TTC549 (cell line): ENCODE measurements around the gene LRRTM3.

Experiments used
- FAIRE-seq: peaks from 2 replicates; lab custom pipeline; 2012; peaks lifted over from hg19 to GRCh38; lab: Jason Lieb, UNC

LRRTM3 gene

DNA sequence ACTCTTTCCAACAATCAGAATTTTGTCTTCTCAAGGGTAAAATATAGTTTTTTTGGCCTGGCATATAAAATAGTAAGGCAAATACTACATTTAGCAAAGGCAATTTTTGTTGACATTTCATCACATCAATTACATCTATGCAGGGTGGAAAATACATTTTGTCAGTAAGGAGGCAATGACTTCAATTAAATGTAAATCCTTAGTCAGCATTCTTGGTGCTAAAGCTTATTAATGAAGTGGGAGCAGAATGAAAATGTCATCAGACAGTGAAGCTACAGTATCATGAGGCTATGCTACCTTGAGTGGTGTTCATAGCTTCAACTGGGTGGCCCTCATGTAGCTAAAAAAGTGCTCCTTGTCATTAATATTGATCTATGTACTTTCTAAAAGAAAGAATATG is 8.9 kb downstream of the LRRTM3 start:
- FAIRE-seq = no peak

DNA sequence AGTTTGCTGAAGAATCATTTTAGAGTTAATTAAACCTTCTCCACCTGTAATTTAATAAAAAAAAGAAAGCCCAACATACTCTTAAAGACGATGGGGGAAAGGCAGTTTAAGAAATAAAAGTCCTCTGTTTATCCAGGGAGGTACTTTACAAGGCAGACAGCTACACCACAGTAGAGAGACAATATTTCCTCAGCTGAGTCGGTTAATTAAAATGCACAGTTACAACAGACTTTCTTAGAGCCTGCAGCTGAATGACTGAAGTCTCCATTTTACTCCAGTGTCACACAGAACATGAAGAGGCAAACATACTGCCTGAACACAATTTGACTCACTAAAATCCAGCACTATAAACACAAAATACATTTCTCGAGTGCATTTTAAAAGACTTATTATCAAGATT is 15.1 kb downstream of the LRRTM3 start:
- FAIRE-seq = no peak

DNA sequence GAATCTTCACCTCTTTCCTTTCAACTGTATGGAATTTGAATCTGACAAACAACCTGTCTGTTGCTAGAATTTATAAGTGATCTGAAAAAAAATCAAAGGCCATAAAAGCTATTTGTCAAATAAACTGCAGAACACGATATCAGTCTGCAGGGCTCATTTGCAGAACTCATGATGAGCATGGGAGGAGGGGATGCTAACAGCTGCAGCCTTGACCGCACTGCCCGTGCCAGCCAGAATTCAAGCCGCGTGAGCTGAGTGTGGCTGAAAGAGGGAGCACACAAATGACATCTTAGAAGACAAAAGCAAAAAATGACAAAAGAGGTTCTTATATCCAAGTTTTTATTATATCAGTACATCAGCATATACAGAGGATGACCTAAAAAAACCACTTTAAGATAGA is 15.7 kb downstream of the LRRTM3 start:
- no peak for FAIRE-seq

DNA sequence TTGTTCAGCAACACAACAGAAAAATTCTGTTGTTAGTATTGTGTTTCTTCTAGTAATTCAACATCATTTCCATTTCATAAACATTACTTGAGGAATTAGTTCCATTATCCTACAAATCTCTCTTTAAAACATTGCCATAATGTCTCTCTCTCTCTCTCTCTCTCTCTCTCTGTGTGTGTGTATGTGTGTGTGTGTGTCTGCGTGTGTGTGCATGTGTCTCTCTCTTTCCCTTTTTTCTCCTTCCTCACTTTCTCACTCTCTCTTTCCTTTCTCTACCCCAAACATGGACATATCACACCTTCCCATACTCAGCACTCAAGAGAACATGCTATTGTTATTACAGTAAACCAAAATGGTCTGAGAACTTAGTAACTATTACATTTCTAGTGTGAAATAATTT is 16.6 kb downstream of the LRRTM3 start:
- FAIRE-seq = no peak

DNA sequence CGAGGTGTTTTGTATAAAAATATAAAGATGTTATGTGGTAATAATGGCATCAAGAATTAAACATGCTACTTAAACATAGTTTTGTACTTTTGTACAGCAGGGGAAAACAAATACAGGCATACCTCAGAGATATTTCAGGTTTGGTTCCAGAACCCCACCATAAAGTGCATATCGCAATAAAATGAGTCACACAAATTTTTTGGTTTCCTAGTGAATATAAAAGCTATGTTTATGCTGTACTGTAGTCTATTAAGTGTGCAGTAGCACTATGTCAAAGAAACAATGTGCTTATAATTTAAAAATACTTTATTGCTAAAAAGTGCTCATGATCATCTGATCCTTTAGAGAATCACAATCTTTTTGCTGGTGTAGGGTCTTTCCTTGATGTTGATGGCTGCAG is 17.8 kb downstream of the LRRTM3 start:
- FAIRE-seq = no peak

DNA sequence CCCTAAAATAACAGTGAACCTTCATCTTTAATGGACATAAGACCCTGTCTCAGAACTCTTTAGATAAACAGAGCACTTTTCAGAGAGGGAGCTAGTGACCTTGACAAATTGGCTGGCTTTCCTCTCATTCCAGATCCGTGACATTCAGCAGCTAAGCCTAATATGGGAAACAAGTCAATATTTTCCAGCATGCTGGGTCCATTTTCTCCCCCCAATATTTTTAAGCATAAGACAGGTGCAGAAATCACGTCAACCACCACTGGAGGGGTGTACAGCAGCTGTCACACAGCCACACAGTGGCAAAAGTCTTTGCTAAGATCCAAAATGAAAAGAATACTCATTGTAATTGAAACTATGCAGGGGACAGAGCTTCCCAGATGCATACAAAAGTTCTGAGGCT is 26.1 kb downstream of the LRRTM3 start:
- no peak for FAIRE-seq

DNA sequence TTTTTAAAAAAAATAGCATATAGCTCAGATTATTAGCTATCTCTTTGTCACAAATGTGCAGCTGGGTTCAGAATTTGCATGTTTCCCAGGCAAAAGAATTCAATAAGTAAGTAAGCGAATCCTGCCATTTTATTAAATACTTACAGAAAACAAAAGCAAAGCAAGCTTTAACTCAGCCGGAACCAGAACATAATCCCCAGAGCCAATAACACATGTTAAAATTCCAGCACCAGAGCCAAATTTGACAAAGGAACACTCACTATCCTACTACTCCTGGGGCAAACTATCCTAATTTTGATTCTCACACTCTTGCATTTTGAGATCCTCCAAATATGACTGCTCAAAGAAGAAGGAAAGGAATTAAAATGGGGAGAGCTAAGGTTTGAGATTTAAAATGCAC is 32.6 kb downstream of the LRRTM3 start:
- no peak for FAIRE-seq

DNA sequence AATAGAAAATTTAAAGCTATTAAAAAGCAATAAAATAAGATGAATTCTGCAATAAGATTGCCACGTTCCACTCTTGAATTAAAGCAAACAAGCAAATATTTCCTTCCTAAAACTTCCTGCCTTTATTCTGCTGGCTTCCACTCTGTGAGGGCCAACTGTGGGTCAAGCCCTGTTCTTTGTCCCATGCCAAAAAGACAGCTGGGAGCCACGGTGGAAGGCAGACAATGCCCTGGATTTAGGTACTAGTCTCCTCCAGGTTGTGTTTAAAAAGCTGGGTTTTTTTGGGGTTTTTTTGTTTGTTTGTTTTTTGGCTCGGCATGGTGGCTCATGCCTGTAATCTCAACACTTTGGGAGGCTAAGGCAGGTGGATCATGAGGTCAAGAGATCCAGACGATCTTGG is 39.1 kb downstream of the LRRTM3 start:
- no peak for FAIRE-seq

DNA sequence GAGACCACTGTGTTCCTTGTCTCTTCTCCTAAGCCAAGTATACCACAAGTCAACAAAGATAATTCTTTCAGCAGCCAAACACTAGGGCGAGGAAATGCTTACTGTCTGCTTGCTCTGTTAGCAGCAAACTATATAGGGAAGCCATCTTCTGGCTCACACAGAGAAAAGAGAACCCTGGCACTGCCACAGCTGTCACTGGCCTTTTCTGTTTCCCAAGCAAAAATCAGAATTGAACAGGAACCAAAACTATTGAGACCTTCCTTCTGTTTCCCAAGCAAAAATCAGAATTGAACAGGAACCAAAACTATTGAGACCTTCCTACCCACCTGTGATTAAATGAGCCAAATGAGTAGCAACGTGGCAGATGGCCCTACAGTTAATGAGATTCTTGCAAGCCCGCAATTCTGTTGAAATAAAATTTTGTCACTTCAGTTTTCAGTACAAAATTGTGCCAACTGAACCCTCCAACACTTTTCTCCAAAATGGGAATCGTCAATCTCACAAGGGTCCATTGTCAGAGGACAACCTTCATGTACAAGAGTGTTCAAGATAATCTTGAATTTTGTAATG is 54.5 kb downstream of the LRRTM3 start:
- no peak for FAIRE-seq

DNA sequence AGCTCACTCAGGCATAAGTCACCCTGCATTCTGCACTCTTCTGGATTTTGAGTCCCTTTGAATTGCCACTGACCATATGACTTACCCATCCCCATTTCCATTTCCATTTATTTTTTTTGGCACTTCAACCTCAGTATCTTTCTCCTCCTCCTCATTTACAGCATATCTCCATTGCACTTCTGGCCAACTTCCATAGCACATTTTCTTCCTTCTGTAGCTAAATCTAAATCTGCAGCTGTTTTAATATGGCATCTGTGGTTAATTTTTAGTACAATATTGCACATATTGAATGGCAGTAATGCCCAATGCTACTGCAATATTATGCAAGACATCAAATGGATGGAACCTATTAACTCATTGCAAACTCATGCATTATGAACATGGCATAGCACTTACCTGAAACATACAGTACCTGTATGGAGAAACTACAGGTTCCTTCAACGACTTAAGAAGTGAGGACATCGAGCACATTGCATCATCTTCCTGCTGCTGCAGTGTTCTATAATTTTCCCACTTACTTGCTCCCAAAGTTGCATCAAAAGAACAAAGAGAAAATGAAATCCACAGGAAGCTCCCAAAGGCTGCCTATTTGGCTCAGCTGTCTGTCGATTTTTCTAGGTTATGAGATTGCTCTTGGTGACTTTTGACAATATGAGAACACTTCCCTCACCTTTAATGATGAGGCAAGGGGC is 55.7 kb downstream of the LRRTM3 start:
- FAIRE-seq = no peak

DNA sequence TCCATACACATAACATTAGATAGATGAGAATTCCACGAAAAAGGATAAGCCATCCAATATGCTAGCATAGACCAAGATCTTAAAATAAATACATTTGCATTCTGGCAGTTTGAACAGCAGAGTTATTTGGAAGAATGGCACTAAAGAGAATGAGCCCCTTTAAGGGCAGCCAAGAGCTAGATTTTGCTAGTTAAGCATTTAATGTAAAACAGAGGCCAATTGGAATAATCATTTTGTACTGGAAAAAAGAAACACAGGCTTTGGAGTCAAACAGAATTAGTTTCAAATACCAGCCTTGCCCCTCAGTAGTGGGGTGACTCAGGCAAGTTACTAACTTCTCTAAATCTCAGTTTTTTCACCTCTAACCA is 56.2 kb downstream of the LRRTM3 start:
- FAIRE-seq = no peak

DNA sequence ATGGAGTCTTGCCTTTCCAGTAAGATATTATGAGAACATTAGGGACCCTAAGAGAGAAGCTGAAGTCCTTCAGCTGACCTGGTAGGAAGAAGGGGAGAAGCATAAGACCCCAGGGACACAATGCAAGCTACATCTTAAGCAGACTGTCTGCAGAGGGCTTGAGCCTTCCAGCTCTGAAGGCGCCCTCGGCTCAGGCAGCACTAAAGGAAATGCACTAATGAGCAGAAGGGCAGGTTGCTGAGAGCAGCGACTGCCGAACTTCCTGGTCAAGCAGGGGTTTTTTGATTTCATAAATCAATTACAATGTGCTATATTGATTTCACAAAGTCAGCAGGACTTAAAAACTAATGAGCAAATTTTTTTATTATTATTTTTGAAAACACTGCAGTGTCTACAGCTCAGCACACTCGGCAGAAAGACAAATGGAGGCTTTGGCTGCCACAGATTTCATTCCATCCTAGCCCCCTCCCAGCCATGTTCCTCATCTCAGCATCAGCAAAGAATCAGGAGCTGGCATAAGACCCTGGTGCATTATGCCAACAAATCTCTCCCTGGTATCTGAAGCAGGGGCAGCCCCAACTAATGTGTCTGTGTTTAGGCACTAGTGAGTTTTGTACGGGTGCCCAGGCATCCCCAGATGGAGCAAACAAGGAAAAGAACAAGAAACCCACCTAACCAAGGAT is 57.1 kb downstream of the LRRTM3 start:
- no peak for FAIRE-seq

DNA sequence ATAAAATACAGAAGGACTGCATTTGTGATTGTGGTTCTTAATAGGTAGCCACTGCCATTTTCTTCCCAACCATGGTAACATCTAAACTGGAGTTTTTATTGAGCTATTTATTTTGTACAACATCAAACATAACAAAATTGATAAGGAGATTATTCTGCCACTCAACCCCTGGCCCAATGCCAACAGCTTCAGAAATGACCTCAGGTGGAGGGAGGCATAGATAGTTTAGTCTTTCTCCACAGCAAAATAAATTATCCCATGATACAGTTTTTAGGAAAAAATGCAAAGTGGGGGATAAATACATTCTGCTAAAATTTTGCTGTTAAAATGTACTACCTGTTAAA is 57.6 kb downstream of the LRRTM3 start:
- FAIRE-seq = no peak

DNA sequence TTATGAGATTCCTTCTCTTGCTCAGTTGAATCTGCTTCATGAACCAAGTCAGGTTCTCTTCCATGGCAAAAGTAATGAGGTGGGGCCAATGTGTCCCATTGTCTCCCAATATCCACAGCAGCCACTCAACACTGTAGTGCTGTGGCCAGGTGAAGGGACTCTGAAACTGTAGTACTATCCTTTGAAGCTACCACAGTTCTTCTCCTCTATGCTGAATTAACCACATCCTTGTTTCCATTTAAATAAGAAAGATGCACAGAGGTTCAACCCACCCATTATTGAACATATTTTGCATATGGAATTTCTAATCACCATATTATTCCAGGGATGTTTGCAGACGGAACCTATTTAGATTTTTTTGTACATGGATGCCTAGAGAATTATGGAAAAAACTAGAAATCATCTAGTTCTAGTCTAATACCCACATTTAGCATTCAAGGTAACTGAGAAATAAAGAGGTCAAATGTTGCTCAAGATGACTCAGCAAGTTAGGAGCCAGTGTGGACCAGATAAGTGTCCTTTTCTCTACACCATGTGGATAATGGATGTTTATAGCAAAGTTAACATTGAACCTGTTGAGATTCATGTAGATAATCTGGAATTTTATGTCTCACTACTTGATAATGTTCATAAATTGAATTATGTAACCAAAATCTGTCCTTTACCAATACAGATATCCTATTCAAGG is 64.5 kb downstream of the LRRTM3 start:
- no peak for FAIRE-seq

DNA sequence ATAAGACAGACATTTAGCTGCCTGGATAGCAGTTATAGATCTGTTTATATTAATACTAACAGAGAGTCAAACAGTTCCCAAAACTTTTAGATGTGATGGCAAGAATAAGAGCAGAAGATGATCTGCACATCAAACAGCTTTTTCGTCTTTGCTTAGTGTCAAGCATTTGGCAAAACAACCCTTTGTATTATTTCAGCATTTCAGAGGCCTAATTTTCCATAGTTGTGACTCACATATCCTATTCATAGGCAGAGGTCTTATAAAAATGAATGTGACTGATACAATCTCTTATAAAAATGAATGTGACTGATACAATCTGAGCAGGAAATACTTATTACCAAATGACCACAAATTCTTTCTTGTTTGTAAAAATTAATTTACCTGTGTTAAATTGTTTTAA is 71.2 kb downstream of the LRRTM3 start:
- no peak for FAIRE-seq

DNA sequence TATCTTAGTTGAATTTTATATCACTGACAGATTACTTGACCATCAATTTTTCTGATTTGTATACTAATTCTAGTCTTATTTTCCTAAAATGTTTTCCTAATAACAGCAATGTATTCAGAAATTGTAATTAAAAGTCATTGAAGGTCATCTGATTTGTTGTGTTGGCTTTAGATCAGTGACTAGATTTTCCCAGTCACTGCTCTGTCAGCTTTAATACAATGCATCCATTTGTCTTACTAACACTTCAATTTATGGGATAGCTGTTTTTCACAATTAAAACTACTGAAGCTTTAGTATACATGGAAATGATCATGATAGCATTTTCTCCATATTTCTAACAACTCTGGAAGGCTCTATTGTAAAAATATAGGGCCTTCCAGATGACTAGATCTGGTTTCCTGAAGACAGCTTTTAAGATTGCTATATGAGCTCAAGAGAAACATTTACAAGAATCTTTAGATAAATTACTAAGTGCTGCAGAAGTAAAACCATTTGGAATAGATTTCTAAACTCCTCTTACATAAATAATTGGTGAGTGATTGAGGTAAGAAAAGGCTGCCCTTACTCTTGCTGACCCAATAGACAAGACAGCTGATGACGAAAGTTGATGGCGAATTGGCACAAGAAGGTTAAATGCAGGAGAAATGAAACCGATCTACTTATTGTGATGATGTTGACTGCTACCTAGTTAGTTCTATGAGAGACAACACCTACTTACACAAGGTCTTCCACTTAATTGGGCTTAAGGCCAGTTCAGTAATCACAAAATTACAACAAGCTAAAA is 74.1 kb downstream of the LRRTM3 start:
- no peak for FAIRE-seq

DNA sequence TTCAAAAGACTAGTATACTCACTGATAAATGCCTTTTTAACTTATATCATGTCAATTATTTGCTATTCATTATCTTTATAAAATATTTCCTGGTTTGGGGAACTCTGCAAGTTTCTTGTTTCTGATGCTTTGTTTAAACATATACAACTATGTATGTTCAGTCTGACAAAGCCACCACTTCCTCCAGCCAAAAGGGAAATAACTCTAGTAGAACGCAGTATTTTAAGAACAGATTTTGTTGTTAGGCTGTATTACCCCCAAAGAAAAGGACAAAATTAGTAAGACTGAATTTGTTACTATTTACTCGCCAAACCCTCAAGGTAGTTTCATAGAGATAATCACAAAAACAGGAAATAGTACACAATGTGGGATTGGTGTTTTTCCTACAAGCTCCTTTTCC is 78.9 kb downstream of the LRRTM3 start:
- no peak for FAIRE-seq

DNA sequence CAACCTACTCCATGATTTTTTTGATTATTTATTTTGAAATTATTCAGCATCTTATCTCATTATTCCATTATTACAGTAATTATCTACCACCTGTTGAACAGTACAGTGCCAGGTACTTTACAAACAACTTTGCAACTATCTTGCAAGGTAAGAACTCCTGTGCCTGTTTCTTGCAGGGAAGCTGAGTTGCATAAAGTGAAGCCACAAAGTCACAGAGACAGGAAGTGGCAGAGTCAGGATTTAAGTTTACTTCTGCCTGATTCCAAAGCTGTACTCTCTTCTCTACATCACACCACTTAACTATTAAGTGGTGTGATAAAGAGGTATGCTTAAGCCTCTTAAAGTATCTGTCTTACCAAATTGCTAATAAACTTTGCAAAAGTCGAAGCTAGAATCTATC is 80.1 kb downstream of the LRRTM3 start:
- no peak for FAIRE-seq

DNA sequence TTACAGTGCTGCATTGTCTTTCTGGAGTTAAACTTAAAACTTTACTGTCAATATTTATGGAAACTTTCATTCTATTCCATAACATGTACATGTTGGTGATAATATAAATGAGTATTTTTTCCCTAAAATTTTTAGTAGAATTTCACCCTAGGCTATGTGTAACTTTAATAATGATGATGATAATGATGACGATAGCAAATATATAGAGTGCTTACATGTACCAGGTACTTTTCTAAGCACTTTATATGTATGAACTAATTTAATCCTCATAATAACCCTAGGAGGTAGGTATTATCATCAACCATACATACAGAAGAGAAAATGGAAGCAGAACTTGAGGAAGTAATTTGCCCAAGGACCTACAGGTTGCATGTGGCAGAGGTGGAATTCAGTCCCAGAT is 85.6 kb downstream of the LRRTM3 start:
- FAIRE-seq = no peak

DNA sequence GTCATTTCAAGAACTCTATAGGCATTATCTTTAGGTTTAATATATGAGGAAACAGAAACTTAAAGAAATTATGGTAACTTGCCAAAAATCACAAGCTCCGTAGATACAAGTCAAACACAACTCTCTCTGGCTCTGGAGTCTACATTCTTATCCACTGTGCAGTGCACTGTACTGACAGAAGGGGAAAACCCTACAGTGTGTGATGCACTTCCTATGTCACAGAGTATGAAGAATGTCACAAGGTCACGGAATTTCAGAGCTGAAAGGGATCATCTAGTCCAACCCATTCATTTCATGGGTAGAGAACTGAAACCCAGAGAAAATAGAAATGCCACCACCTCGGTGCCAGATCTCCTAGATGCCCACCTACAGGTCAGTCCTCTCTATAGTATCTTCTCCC is 86.1 kb downstream of the LRRTM3 start:
- FAIRE-seq = no peak

DNA sequence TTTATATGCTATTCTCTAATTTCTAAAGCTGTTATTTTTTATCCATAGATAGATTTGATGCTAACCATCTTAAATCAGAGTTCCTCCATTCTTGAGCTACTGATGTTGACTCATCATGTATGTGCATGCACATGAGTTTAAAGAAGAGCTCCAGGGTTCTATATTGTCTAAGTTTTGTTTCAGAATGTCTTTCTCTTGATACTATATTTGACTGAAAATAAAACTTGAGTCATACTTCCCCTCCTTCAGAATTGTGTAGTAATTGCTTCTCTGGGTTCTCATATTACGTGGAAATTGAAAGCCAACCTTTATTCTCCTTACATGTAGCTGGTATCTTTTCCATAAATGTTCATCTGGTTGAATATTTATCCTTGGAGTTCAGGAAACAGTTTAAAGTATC is 89.4 kb downstream of the LRRTM3 start:
- FAIRE-seq = no peak

DNA sequence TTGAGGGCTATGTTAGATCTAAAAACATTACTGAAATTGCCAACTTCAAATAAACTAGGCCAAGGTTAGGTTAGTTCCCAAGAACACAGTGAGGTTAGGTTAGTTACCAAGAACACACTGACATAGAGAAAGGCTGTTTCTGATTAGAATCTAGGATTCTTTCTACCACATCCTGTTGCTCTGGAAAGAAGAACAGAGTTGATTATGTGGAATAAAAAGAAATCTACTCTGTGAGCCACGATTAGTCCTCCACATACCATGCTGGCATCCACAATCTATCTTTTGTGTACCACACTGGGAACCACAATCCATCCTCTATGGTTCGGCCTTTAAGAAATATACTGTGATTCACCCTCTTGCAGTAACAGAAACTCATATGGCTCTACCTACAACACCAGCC is 91.4 kb downstream of the LRRTM3 start:
- no peak for FAIRE-seq

DNA sequence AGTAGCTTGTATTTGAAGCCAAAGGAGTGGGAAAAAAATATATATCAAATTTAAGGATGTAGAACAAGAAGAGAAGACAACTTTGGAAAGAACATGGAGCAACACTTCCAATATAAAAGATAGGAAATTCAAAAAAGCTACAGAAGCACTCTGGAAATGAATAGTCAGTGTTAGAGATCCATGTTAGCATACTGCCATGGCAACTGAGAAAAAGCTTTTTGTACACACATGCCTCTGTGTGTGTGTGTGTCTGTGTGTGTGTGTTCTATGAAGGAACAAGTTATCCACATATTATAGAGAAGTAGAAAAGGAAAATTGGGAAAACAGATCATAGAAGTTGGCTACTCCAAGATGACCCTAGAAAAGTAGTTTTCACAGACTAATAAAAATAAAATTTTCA is 96.3 kb downstream of the LRRTM3 start:
- no peak for FAIRE-seq
